CD14-positive monocyte (primary cell): Measurements from ENCODE around the gene TMPRSS12. TPM values are rescaled to one million over a fixed set of nuclear protein-coding genes. Genes with fewer than 3 reads are reported as not detected.
"Not testable (repeated sequence)": the region's sequence is repeated elsewhere in the genome, so short reads cannot be mapped to it uniquely, and the experiment has no call there.

Experiments
- DNase-seq, 3 donors: peaks; one replicate each; pipeline ENCODE4 v3.0.0-alpha.2; 2011 to 2022
- H2AFZ ChIP-seq: 2 replicates; pipeline ENCODE4 v1.6.0; 2012; ENCODE audit warnings: mild to moderate bottlenecking, low read depth, low read length, inconsistent platforms; ENCODE audit not compliant: insufficient read depth, poor library complexity, severe bottlenecking
- H3K27ac ChIP-seq, 2 donors: 1 replicate in 1 of 2; 2 replicates in 1 of 2; pipeline ENCODE4 v1.5.1; 2012 to 2013; ENCODE audit warnings: low read length in 2 of 2, control low read depth in 1 of 2, inconsistent platforms in 1 of 2, low read depth in 1 of 2, mild to moderate bottlenecking in 1 of 2
- H3K27me3 ChIP-seq, 2 donors: one replicate each; pipeline versions ENCODE4 v1.6.0 to v1.6.1; 2011 to 2013; ENCODE audit warnings: low read length in 2 of 2; ENCODE audit not compliant: control insufficient read depth in 2 of 2, insufficient read depth in 2 of 2
- H3K36me3 ChIP-seq, 2 donors: replicated peaks in 1 of 2; 1 replicate in 1 of 2; 2 replicates in 1 of 2; pipeline versions ENCODE4 v1.5.1 to v1.6.1; 2012 to 2013; ENCODE audit warnings: low read length in 2 of 2, control low read depth in 1 of 2, inconsistent platforms in 1 of 2, mild to moderate bottlenecking in 1 of 2; ENCODE audit not compliant: insufficient read depth in 2 of 2, control insufficient read depth in 1 of 2
- H3K4me1 ChIP-seq, 2 donors: 1 replicate in 1 of 2; 2 replicates in 1 of 2; pipeline versions ENCODE4 v1.5.1 to v1.6.1; 2012 to 2013; ENCODE audit warnings: low read length in 2 of 2, control low read depth in 1 of 2, inconsistent platforms in 1 of 2, mild to moderate bottlenecking in 1 of 2, moderate library complexity in 1 of 2; ENCODE audit not compliant: insufficient read depth in 2 of 2, control insufficient read depth in 1 of 2
- H3K4me2 ChIP-seq: replicated peaks from 2 replicates; pipeline ENCODE3; 2012; ENCODE audit warnings: low read length, moderate library complexity, mild to moderate bottlenecking; ENCODE audit not compliant: poor library complexity, severe bottlenecking; ENCODE audit errors: extremely low read depth
- H3K4me3 ChIP-seq, 3 experiments: fragments of 200-600 bp in 1 of 3; sonication (generic) in 1 of 3; replicated peaks in 1 of 3; 1 replicate in 2 of 3; 2 replicates in 1 of 3; pipeline ENCODE4 v1.5.1; 2011 to 2013; ENCODE audit warnings: low read length in 3 of 3, mild to moderate bottlenecking in 3 of 3, control low read depth in 2 of 3, low read depth in 2 of 3, inconsistent platforms in 1 of 3, moderate library complexity in 1 of 3
- H3K79me2 ChIP-seq: 2 replicates; pipeline ENCODE4 v1.6.0; 2012; ENCODE audit warnings: mild to moderate bottlenecking, control low read depth, inconsistent platforms, low read length, moderate library complexity; ENCODE audit not compliant: insufficient read depth
- H3K9ac ChIP-seq: 2 replicates; pipeline ENCODE4 v1.6.0; 2017; ENCODE audit warnings: low read length, mild to moderate bottlenecking; ENCODE audit not compliant: insufficient read depth, poor library complexity, severe bottlenecking
- H3K9me3 ChIP-seq, 2 donors: replicated peaks in 1 of 2; 1 replicate in 1 of 2; 2 replicates in 1 of 2; pipeline versions ENCODE4 v1.5.1 to v1.6.1; 2012 to 2013; ENCODE audit warnings: low read length in 2 of 2, control low read depth in 1 of 2; ENCODE audit not compliant: control insufficient read depth in 1 of 2, insufficient read depth in 1 of 2
- H4K20me1 ChIP-seq: 2 replicates; pipeline ENCODE4 v1.6.0; 2012; ENCODE audit warnings: mild to moderate bottlenecking, low read length, control low read depth, moderate library complexity; ENCODE audit not compliant: insufficient read depth
- H3K27ac Mint-ChIP-seq, 7 donors: one replicate each; pipeline ENCODE4 v1.8.0; 2020; ENCODE audit warnings: mild to moderate bottlenecking in 7 of 7, mixed read lengths in 7 of 7, moderate library complexity in 6 of 7, inconsistent platforms in 2 of 7
- H3K27me3 Mint-ChIP-seq, 3 donors: one replicate each; pipeline ENCODE4 v1.8.0; 2021 to 2022; ENCODE audit warnings: low read depth in 3 of 3, mild to moderate bottlenecking in 3 of 3, mixed read lengths in 3 of 3, moderate library complexity in 3 of 3, inconsistent platforms in 1 of 3
- H3K36me3 Mint-ChIP-seq, 2 donors: one replicate each; pipeline ENCODE4 v1.8.0; 2020; ENCODE audit warnings: mixed read lengths in 2 of 2, inconsistent platforms in 1 of 2, mild to moderate bottlenecking in 1 of 2
- H3K4me1 Mint-ChIP-seq: one replicate; pipeline ENCODE4 v1.8.0; 2020; ENCODE audit warnings: mild to moderate bottlenecking, mixed read lengths
- H3K4me3 Mint-ChIP-seq, 2 donors: one replicate each; pipeline ENCODE4 v1.8.0; 2020; ENCODE audit warnings: mild to moderate bottlenecking in 2 of 2, mixed read lengths in 2 of 2, moderate library complexity in 1 of 2
- H3K9me3 Mint-ChIP-seq, 7 donors: one replicate each; pipeline ENCODE4 v1.8.0; 2020 to 2022; ENCODE audit warnings: mixed read lengths in 7 of 7, mild to moderate bottlenecking in 6 of 7, moderate library complexity in 6 of 7, inconsistent platforms in 2 of 7
- CTCF ChIP-seq: fragments of 200-600 bp; IDR thresholded peaks from one replicate; pipeline ENCODE4 v1.8.0; 2022; ENCODE audit warnings: antibody characterized with exemption, mild to moderate bottlenecking
- WGBS: methylation state at CpG from one replicate; pipeline ENCODE4 v1.1.5; 2013; ENCODE audit warnings: missing lambda C conversion rate; ENCODE audit not compliant: insufficient coverage; 5-methylcytosine and 5-hydroxymethylcytosine counted together
- intact Hi-C, 2 donors: fragments of 100-400 bp; cut with micrococcal nuclease; formaldehyde crosslinking; loops; one replicate each; pipeline versions ENCODE4 v1.15.0 to v1.15.1; 2023
- polyA plus RNA-seq, 3 donors: library from polyadenylated mRNA; depleted of rRNA in 1 of 3; unstranded in 2 of 3; stranded (reverse) in 1 of 3; fragments of 300-500 nt in 2 of 3; fragments of >200 nt in 1 of 3; fragmentation: Illumina TruSeq in 2 of 3; gene quantifications; 1 replicate in 2 of 3; 2 replicates in 1 of 3; pipeline ENCODE4 v1.2.3, GENCODE V29; 2012 to 2021

The TMPRSS12 gene
- polyA plus RNA-seq, 3 donors: not detected

GRCh38 chr12:50901685-50902113 lies 59.0 kb downstream of the TMPRSS12 start:
- TF ChIP-seq CTCF: no peak
- Mint-ChIP-seq H3K27ac (no peak overlapping the region), H3K9me3 (peaks cover 6 to 21% (median 11%) of the 10 kb centered on the region in 7 donors), H3K4me3 (no peak overlapping the region), H3K36me3 (no peaks in the 10 kb centered on the region), H3K27me3 (peaks cover 0 to 6% (median 2%) of the 10 kb centered on the region in 3 donors), H3K4me1 (peaks cover 4% of the 10 kb centered on the region)
- Histone ChIP-seq H3K79me2 (no peaks in the 10 kb centered on the region), H3K27me3 (no peaks in the 10 kb centered on the region), H3K4me2 (no peak overlapping the region), H3K9me3 (peaks cover 0 to 9% of the 10 kb centered on the region in 2 donors), H3K4me3 (no peak overlapping the region), H3K4me1 (no peaks in the 10 kb centered on the region), H4K20me1 (no peaks in the 10 kb centered on the region), H3K36me3 (no peaks in the 10 kb centered on the region), H3K9ac (no peak overlapping the region), H3K27ac (no peak overlapping the region), H2AFZ (no peak overlapping the region)
- intact Hi-C loops: no loop called here
- WGBS: 77% methylated on average over 4 of the region's 4 CpGs
- no peak for DNase-seq

- H2AFZ ChIP-seq, H3K4me3 Mint-ChIP-seq, H3K27ac Mint-ChIP-seq, H3K27me3 Mint-ChIP-seq, H3K4me3 ChIP-seq, H3K79me2 ChIP-seq, H3K4me2 ChIP-seq, H3K4me1 Mint-ChIP-seq, DNase-seq, intact Hi-C loops, H3K27me3 ChIP-seq, H3K36me3 Mint-ChIP-seq, H4K20me1 ChIP-seq, H3K4me1 ChIP-seq, H3K27ac ChIP-seq, H3K9ac ChIP-seq, H3K36me3 ChIP-seq: not testable (repeated sequence)
- H3K9me3 Mint-ChIP-seq: peaks cover 21 to 37% (median 28%) of the 10 kb centered on the region in 7 donors
- 95% methylated on average over 3 of the region's 5 CpGs for WGBS
- H3K9me3 ChIP-seq: peaks cover 26% of the 10 kb centered on the region in 2 donors
Observed at GRCh38 chr12:50908479-50908878, 65.8 kb downstream of the TMPRSS12 start.

- intact Hi-C loops, H3K27me3 ChIP-seq, H2AFZ ChIP-seq, H3K27me3 Mint-ChIP-seq, H3K36me3 ChIP-seq, H4K20me1 ChIP-seq, H3K27ac ChIP-seq, DNase-seq, H3K79me2 ChIP-seq, H3K9ac ChIP-seq, H3K4me1 ChIP-seq, H3K4me3 Mint-ChIP-seq, H3K4me1 Mint-ChIP-seq, H3K4me3 ChIP-seq, H3K4me2 ChIP-seq: not testable (repeated sequence)
- peaks cover 43 to 46% of the 10 kb centered on the region in 2 donors for H3K9me3 ChIP-seq
- peak overlapping the region in 1 of 7 donors; percentile 20 for H3K27ac Mint-ChIP-seq
- WGBS: 100% methylated on average over 3 of the region's 6 CpGs
- peaks cover 45 to 67% (median 58%) of the 10 kb centered on the region in 7 donors for H3K9me3 Mint-ChIP-seq
- H3K36me3 Mint-ChIP-seq: peaks cover 2 to 14% of the 10 kb centered on the region in 2 donors
Observed at GRCh38 chr12:50912361-50912760, 69.6 kb downstream of the TMPRSS12 start.
